Measurements from ENCODE around the gene PTDSS2. TPM values are rescaled to one million over a fixed set of nuclear protein-coding genes. Genes with fewer than 3 reads are reported as not detected.

The PTDSS2 gene
- total and polyA plus RNA-seq, 9 of the 15 experiments (the other 6 are each of a cell fraction or from before 2014, with no cell fraction given), result 0.45 to 53.9 (median 17.2) TPM

DNA sequence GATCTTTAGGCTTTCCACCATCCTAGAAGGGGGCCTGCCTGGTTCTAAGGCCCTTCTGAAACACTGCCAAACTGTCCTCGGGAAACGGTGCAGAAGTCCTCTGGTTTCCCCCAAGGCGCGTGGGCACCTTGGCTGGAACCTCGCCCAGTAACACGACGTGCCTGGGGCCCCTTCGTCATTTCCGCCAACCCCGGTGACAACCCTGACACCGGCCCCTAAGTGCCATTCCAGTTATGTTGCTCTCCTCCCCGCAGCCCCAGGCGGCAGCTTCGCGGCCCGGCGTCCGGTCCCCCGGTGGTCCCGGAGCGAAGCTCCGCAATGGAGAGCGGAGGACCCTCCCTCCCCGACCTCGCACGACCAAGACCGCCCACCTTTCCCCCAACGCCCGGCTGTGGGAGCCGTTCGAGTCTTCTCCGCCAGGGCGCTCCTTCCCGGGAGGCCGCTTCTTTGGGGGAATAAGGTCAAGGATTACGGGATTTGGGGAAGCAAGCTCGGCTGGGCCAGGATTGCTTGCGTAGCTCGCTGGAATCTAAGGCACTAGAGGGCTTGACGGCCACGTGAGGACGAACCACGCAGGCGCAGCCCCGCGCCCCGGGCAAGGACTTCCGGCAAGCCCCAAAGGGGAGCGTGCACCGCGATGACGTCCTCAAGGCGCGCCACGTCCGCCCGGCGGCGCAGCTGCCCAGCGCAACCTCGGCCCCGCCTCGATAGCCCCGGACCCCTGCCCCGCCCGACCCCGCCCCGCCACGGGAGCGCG lies 56.3 kb downstream of the PTDSS2 start (continued):
- TF ChIP-seq, protein P1, sequence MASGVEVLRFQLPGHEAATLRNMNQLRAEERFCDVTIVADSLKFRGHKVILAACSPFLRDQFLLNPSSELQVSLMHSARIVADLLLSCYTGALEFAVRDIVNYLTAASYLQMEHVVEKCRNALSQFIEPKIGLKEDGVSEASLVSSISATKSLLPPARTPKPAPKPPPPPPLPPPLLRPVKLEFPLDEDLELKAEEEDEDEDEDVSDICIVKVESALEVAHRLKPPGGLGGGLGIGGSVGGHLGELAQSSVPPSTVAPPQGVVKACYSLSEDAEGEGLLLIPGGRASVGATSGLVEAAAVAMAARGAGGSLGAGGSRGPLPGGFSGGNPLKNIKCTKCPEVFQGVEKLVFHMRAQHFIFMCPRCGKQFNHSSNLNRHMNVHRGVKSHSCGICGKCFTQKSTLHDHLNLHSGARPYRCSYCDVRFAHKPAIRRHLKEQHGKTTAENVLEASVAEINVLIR (CRISPR knock-in tag; IDR thresholded peaks at IDR 0.05), result peak; percentile 96
- TF ChIP-seq KDM4B (IDR thresholded peaks at IDR 0.05; ENCODE audit: borderline replicate concordance in 2 of 2, low read depth in 1 of 2) (peak in 1 of 2 experiments; percentile 30; a peak in 1 of 4 replicates), ZNF174 (CRISPR knock-in tag; IDR thresholded peaks at IDR 0.05) (0 out of 2 replicates have a peak, but pooled peaks have one; percentile 11), HCFC1 (IDR thresholded peaks at IDR 0.05; ENCODE audit: low read depth, low read length) (peak; percentile 84), FOXK2 (conservative IDR thresholded peaks at IDR 0.05 in 1 of 2, IDR thresholded peaks at IDR 0.05 in 1 of 2; ENCODE audit: low read depth in 2 of 2) (peak in 1 of 2 experiments; percentile 51; a peak in 1 of 4 replicates), NFATC3 (IDR thresholded peaks at IDR 0.05) (no peak), SIN3B (IDR thresholded peaks at IDR 0.05; ENCODE audit: low read depth) (peak; percentile 64), POLR3A (IDR thresholded peaks at IDR 0.05; ENCODE audit: borderline replicate concordance, extremely low read depth, insufficient read depth, insufficient read length) (no peak), RBBP5 (IDR thresholded peaks at IDR 0.05; ENCODE audit: borderline replicate concordance, insufficient read depth, low read length, poor library complexity, severe bottlenecking) (peak; percentile 71), EP400 (IDR thresholded peaks at IDR 0.05) (peak; percentile 97), ZBTB17 (CRISPR knock-in tag; IDR thresholded peaks at IDR 0.05) (peak; percentile 73), SMARCA4 (IDR thresholded peaks at IDR 0.05) (0 out of 2 replicates have a peak, but pooled peaks have one; percentile 40), C11orf30 (IDR thresholded peaks at IDR 0.05; ENCODE audit: low read depth) (peak; percentile 78), TAF9B (IDR thresholded peaks at IDR 0.05; ENCODE audit: partially characterized antibody) (peak; percentile 52), XRCC3 (IDR thresholded peaks at IDR 0.05) (no peak), CCNT2 (IDR thresholded peaks at IDR 0.05; ENCODE audit: borderline replicate concordance, extremely low read depth, insufficient read length, low read depth, low read length) (peak; percentile 57)
- TF ChIP-seq, protein P2, sequence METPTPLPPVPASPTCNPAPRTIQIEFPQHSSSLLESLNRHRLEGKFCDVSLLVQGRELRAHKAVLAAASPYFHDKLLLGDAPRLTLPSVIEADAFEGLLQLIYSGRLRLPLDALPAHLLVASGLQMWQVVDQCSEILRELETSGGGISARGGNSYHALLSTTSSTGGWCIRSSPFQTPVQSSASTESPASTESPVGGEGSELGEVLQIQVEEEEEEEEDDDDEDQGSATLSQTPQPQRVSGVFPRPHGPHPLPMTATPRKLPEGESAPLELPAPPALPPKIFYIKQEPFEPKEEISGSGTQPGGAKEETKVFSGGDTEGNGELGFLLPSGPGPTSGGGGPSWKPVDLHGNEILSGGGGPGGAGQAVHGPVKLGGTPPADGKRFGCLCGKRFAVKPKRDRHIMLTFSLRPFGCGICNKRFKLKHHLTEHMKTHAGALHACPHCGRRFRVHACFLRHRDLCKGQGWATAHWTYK (CRISPR knock-in tag; IDR thresholded peaks at IDR 0.05), result peak; percentile 72; the same call in 1 of the 2 replicates
- TF ChIP-seq, protein P3, sequence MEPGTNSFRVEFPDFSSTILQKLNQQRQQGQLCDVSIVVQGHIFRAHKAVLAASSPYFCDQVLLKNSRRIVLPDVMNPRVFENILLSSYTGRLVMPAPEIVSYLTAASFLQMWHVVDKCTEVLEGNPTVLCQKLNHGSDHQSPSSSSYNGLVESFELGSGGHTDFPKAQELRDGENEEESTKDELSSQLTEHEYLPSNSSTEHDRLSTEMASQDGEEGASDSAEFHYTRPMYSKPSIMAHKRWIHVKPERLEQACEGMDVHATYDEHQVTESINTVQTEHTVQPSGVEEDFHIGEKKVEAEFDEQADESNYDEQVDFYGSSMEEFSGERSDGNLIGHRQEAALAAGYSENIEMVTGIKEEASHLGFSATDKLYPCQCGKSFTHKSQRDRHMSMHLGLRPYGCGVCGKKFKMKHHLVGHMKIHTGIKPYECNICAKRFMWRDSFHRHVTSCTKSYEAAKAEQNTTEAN (CRISPR knock-in tag; IDR thresholded peaks at IDR 0.05), result no peak
- TF ChIP-seq, protein P4, sequence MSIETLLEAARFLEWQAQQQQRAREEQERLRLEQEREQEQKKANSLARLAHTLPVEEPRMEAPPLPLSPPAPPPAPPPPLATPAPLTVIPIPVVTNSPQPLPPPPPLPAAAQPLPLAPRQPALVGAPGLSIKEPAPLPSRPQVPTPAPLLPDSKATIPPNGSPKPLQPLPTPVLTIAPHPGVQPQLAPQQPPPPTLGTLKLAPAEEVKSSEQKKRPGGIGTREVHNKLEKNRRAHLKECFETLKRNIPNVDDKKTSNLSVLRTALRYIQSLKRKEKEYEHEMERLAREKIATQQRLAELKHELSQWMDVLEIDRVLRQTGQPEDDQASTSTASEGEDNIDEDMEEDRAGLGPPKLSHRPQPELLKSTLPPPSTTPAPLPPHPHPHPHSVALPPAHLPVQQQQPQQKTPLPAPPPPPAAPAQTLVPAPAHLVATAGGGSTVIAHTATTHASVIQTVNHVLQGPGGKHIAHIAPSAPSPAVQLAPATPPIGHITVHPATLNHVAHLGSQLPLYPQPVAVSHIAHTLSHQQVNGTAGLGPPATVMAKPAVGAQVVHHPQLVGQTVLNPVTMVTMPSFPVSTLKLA (conservative IDR thresholded peaks at IDR 0.05), result peak; percentile 97
- TF ChIP-seq, protein P5, sequence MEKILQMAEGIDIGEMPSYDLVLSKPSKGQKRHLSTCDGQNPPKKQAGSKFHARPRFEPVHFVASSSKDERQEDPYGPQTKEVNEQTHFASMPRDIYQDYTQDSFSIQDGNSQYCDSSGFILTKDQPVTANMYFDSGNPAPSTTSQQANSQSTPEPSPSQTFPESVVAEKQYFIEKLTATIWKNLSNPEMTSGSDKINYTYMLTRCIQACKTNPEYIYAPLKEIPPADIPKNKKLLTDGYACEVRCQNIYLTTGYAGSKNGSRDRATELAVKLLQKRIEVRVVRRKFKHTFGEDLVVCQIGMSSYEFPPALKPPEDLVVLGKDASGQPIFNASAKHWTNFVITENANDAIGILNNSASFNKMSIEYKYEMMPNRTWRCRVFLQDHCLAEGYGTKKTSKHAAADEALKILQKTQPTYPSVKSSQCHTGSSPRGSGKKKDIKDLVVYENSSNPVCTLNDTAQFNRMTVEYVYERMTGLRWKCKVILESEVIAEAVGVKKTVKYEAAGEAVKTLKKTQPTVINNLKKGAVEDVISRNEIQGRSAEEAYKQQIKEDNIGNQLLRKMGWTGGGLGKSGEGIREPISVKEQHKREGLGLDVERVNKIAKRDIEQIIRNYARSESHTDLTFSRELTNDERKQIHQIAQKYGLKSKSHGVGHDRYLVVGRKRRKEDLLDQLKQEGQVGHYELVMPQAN (IDR thresholded peaks at IDR 0.05; ENCODE audit: borderline replicate concordance), result peak; percentile 96
